H4 (cell line): Measurements from ENCODE around the gene EVC. TPM values are rescaled to one million over a fixed set of nuclear protein-coding genes. Genes with fewer than 3 reads are reported as not detected.
"Not testable (repeated sequence)": the region's sequence is repeated elsewhere in the genome, so short reads cannot be mapped to it uniquely, and the experiment has no call there.

ENCODE experiments used
- DNase-seq: peaks from one replicate; pipeline ENCODE4 v3.0.0-alpha.2; 2015; ENCODE audit warnings: low spot score
- total RNA-seq: library from RNA; depleted of rRNA; stranded (reverse); fragments of >200 nt; shearing (Covaris generic); gene quantifications from 2 replicates; pipeline ENCODE4 v1.2.3, GENCODE V29; 2014

EVC gene
- total RNA-seq, 1 experiment from 2014 or later, result 6.7 TPM

DNA sequence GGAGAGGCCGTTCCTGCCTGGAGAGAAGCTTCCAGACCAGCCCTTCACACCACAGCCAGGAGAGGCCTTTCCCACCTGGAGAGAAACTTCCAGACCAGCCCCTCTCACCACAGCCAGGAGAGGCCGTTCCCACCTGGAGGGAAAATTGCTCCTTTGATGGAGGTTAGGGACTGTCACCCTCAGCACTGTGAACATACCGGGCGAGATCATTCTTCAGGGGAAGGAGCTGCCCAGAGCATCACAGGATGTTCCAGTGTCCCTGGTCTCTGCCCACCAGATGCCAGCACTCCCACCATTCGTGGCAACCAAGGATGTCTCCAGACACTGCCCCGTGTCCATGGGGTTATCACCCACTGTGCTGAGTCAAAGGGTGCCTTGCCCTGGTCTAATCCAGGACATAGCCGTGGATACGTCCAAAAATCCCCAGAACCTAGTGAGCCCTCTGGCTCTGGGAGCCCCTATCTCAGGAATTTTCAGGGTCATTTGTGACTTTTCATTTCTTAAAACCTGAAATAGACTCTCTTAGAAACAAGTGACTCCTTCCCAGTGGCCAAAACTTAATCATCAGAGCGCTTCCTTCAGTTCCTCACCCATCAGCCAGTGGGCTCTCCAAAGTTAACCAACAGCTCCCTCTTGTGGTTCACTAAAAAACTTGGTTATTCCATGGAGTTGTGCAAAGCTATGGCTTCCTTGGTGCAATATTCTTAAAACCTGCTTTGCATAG, 101.7 kb downstream of the EVC start:
- DNase-seq, result peak; percentile 70

- no peak for DNase-seq
These were observed 102.9 kb downstream of the EVC start for GRCh38 chr4:5813882-5814255.

GRCh38 chr4:5814421-5814820, 103.4 kb downstream of the EVC start:
- DNase-seq, result no peak

DNA sequence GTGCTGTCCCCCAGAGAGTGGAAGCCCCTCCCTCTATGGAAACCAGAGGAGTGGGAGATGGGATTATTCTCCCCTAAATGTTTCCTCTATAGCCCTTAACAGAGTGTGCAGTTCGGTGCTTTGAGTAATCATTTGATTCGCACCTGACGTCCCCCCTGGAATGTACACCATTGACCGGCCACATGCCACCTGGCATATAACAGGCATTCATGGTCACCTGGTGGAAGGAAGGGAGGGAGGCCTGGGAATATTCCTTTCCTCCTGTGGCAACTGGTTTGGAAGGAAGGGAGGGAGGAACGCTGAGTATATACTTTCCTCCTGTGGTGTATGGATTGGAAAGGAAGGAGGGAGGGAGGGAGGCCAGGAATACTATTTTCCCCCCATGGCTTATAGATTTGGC, 104.6 kb downstream of the EVC start:
- DNase-seq, result no peak

- DNase-seq, result no peak
These were observed 105.1 kb downstream of the EVC start for GRCh38 chr4:5816101-5816500.

- no peak for DNase-seq
These were observed 105.9 kb downstream of the EVC start for GRCh38 chr4:5816851-5817375.

DNA sequence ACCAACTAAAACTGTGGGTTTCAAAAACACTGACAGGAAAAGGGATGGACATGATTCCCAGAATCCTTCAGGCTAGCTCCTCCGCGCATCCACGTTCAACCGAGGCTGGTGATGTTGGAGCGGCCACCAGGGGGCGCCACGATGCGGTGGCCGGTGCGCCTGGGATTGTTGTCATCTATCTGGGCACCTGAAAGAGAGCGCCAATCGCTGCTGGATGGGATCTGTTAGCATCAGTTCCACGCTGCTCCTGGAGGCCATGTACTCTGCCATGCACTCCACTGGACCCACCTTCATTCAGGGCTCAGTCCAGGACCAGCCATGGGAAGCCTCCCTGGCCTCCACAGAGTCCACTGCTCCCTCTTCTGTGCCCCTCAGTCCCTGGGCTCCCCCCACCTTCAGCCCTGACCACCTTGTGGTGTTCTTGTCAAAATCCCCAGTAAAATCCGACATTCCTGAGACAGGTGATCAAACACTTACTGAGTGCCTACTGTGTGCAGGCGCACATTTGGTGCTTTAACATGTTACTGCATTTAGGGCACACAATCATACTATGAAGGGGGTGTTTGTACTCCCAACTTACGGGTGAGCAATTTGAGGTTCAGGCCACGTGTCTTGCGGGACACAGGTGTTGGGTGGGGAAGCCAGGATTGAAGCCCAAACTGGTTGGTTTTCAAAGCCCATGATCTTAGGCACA, 110.8 kb downstream of the EVC start:
- DNase-seq, result no peak

DNA sequence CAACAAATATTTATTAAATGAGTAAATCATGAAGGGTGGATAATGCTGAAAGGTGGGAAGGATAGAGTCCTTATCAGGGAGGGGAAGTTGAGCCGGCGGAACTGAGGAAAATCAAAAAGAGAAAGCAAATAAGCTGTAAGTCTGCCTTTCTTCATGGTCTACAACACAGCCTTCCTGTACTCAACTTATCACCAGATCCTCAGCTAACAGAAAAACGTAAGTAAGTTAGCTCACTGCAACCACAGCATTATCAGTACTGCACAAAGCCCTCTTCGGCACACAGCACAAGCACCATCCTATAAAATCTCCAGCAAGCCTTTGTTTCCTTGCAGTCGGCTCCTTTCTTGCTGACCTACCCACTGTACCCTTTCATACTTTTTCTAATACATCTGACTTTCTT, 111.6 kb downstream of the EVC start:
- no peak for DNase-seq

DNA sequence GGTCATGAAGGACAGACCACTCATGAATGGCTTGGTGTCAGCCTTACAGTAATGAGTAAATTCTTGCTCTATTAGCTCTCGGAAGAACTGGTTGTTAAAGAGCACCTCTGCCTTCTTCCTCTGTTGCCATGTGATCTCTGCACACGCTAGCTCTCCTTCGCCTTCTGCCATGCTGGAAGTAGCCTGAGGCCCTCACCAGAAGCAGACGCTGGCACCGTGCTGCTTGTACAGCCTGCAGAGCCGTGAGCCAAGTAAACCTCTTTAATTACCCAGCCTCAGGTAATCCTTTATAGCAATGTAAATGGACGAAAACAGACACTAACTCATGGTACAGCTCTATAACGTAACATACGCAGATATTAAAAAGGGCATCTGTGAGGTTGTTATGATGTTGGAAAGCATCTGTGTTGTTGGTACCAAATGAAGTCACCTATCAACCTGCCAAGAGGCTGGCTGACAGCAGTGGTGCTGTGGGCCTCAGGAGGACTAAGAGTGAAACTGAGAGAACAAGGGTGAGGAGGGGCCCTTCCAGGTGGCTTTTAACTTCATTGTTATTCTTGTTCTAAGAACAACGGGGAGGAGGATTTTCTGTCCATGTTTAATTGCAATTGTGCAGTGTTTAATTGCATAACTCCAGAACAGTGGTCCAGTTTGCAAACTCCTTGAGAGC, 112.7 kb downstream of the EVC start:
- no peak for DNase-seq

- DNase-seq, result no peak
These were observed 113.2 kb downstream of the EVC start for GRCh38 chr4:5824227-5824626.

DNA sequence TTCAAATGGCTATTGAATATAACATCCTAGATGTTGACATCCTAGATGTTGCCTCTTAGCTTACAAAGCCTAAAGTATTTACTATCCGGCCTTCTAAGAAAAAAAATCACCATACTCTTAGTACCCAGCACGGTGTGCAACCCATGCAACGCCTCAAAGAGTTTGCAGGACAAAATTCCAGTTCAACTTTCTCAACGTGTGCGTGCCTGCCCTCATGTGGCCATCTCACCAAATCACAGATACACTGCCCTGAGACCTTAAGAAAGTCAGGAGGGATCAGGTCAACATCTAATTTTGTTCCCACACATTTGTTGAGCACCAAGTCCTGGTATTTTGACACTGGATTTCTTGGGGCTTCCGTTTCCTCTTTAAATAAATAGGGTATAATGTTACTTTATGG, 113.6 kb downstream of the EVC start:
- DNase-seq, result peak; percentile 51

DNA sequence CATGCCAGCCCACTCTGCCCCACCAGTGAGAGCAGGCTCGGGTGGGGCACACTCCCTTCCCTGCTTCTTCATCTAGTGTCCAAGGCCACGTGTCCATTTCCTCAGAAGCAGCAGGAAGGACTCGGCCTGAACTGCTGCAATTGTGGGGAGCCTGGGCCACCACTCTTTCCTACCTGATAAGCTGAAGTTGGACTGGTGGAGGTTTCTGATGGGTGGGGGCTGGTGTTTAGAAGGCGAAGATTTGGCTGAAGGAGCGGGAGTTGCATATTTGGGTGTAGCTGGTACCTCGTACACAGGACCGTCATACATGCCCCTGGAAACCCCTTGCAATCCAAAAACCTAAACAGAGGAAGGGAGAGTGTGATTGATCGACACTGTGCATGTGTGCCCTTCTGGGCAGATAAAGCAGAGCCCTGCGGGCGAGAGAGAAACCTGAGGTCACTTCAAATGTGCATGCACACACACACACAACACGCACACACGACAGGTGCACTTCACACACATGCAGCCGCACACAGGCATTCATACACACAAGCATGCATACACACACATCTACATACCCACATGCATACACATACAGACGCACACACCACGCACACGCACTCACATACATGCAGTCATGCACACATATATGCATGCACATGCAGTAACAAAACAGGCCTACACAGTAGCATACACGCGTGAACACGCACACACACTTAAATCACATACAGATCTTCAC, 114.5 kb downstream of the EVC start:
- DNase-seq, result no peak

- DNase-seq, result no peak
These were observed 115.6 kb downstream of the EVC start for GRCh38 chr4:5826437-5827107.

- DNase-seq, result no peak
These were observed 116.4 kb downstream of the EVC start for GRCh38 chr4:5827108-5828004.

DNA sequence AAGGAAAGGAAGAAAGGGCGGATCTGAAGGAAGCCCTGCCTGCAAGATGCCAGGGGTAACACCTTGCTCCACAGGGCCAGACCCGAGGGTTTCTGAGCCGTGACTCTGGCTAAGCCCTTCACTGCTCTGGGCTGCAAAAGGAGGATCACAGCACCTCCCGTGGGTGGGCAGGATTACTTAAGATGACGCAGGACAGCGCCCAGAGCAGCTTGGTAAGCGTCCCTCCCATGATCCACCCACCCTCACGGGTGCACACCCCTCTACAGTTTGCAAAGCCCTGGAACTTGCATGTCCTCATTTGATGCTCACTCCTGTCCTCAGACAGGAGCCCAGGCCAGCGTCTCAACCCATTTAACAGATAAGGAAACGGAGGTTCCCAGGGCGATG, 117.0 kb downstream of the EVC start:
- no peak for DNase-seq

- no peak for DNase-seq
These were observed 125.9 kb downstream of the EVC start for GRCh38 chr4:5836943-5837342.

DNA sequence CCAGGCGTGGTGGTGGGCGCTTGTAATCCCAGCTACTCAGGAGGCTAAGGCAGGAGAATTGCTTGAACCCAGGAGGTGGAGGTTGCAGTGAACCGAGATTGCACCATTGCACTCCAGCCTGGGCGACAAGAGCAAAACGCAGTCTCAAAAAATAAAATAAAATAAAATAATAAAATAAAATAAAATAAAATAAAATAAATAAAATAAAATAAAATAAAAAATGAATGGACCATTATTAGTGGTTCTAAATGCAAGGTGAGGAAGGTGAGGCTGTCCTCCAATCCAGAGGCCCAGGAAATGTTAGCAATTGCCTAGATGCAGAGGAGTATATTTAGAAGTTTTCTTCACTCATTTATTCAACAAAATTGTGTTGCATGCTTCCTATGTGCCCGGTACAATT, 126.5 kb downstream of the EVC start:
- not testable (repeated sequence) for DNase-seq

DNA sequence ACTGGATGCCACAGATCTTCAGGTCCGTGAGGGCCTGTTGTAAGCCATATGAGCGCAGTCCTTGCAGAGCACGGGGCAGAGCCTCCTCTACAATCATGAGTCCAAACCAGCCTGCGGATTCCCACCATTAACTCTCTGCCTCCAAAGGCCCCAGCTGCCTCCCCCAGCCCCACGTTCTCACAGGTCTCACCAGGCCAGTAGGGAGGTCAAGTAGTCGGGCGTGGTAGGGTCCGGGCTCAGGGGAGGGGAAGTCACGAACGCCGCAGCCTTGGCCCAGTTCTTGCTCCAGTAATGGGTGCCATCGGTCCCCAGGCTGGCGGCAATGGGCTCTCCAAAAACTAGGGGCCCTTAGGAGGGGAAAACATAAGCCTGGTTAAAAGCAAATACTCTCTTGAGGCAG, 128.3 kb downstream of the EVC start:
- no peak for DNase-seq

DNA sequence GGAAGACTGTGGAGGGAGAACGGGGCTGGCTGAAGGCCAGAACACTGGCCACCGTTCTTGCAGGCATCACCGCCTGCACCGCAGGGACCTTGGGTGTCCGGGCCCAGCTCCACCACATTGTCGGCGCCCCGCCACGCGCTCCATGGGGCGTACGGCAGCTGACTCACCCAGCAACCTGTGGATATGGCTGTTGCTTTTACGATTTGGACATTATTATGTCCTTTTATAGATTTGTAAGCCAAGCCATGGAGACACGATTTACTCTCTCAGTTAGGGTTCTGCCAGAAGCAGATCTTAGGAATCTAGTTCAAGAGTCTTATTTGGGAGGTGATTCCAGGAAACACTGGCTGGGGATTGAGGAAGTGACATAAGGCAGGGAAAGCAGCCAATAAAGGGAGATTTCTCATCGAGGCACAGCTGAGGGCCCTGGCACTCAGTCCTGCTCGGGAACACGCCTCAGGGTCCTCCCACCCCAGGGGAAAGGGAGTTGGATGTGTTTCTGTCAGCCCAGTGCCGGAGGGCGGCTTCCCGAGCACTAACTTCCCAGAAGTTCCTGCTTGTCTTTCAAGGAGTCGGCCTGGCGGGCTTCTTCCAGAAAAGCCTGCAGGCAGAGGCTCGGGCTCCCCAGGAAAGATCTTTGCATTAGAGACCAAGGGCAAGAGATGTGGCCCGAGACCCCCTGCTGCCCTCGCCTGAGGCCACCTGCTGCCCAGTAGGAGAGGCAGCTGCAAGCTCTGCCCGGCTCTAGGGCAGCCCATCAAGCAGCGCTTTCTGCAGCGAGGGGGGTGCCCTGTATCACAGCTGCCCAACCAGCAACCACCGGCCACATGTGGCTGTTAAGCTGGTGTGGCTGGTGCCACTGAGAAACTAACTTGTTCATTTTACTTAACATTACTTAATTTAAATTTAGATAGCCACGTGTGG, 129.0 kb downstream of the EVC start:
- DNase-seq, result no peak
